Duodenal mucosa (tissue), 2 donors: ENCODE results near the gene BCKDHA.
"Not testable (repeated sequence)": the region's sequence is repeated elsewhere in the genome, so short reads cannot be mapped to it uniquely, and the experiment has no call there.

ENCODE experiments used
- H3K27ac ChIP-seq: one replicate; pipeline ENCODE4 v1.7.0; 2013; ENCODE audit warnings: low read depth, low read length
- H3K27me3 ChIP-seq, 2 donors: one replicate each; pipeline ENCODE4 v1.7.0; 2013; ENCODE audit warnings: low read length in 2 of 2, control low read depth in 1 of 2; ENCODE audit not compliant: insufficient read depth in 2 of 2, control insufficient read depth in 1 of 2
- H3K36me3 ChIP-seq, 2 donors: one replicate each; pipeline ENCODE4 v1.7.0; 2013; ENCODE audit warnings: low read length in 2 of 2, control low read depth in 1 of 2; ENCODE audit not compliant: insufficient read depth in 2 of 2, control insufficient read depth in 1 of 2
- H3K4me1 ChIP-seq, 2 donors: one replicate each; pipeline ENCODE4 v1.7.0; 2013; ENCODE audit warnings: low read length in 2 of 2, control low read depth in 1 of 2; ENCODE audit not compliant: insufficient read depth in 2 of 2, control insufficient read depth in 1 of 2
- H3K4me3 ChIP-seq, 2 donors: one replicate each; pipeline ENCODE4 v1.7.0; 2013; ENCODE audit warnings: low read length in 2 of 2, low read depth in 1 of 2
- H3K9ac ChIP-seq, 2 donors: one replicate each; pipeline ENCODE4 v1.7.0; 2013; ENCODE audit warnings: low read length in 2 of 2, low read depth in 1 of 2
- H3K9me3 ChIP-seq, 2 donors: one replicate each; pipeline ENCODE4 v1.7.0; 2013; ENCODE audit warnings: low read length in 2 of 2, control low read depth in 1 of 2; ENCODE audit not compliant: control insufficient read depth in 1 of 2

The BCKDHA gene

GRCh38 chr19:41463257-41464256, 65.9 kb downstream of the BCKDHA start:
- H3K27me3 ChIP-seq, H3K36me3 ChIP-seq, H3K4me3 ChIP-seq, H3K9me3 ChIP-seq, H3K4me1 ChIP-seq, H3K9ac ChIP-seq, H3K27ac ChIP-seq: not testable (repeated sequence)
